Heart right ventricle (tissue), 16 donors: Measurements from ENCODE around the gene PRDM15. TPM values are rescaled to one million over a fixed set of nuclear protein-coding genes. Genes with fewer than 3 reads are reported as not detected.

ENCODE experiments used
- ATAC-seq, 8 donors: fragments of 200-7000 bp; cut with Tn5 transposase; one replicate each; pipeline ENCODE4 v1.9.1; 2020; ENCODE audit warnings: mild to moderate bottlenecking in 8 of 8, moderate library complexity in 8 of 8, moderate number of reproducible peaks in 1 of 8
- DNase-seq, 2 donors: peaks; one replicate each; pipeline ENCODE4 v3.0.0-alpha.2; 2020
- H3K27ac ChIP-seq, 10 donors: fragments of 200-600 bp; sonication (generic) in 2 of 10; one replicate each; pipeline versions ENCODE4 v1.5.0 to v1.8.0; 2020 to 2022; ENCODE audit warnings: mild to moderate bottlenecking in 3 of 10
- H3K27me3 ChIP-seq, 7 donors: fragments of 200-600 bp; one replicate each; pipeline ENCODE4 v1.8.0; 2021 to 2022; ENCODE audit warnings: mild to moderate bottlenecking in 2 of 7
- H3K36me3 ChIP-seq, 9 donors: fragments of 200-600 bp; sonication (generic) in 1 of 9; one replicate each; pipeline versions ENCODE4 v1.5.0 to v1.8.0; 2020 to 2022; ENCODE audit warnings: mild to moderate bottlenecking in 2 of 9
- H3K4me1 ChIP-seq, 9 donors: fragments of 200-600 bp; sonication (generic) in 1 of 9; one replicate each; pipeline versions ENCODE4 v1.5.0 to v1.8.0; 2020 to 2022; ENCODE audit warnings: mild to moderate bottlenecking in 4 of 9
- H3K4me3 ChIP-seq, 10 donors: fragments of 200-600 bp; sonication (generic) in 2 of 10; one replicate each; pipeline versions ENCODE4 v1.5.0 to v1.8.0; 2020 to 2022; ENCODE audit warnings: mild to moderate bottlenecking in 7 of 10, moderate library complexity in 2 of 10
- H3K9me3 ChIP-seq, 11 donors: fragments of 200-600 bp in 10 of 11; sonication (generic) in 2 of 11; one replicate each; pipeline versions ENCODE4 v1.5.0 to v1.8.0; 2013 to 2022; ENCODE audit warnings: mild to moderate bottlenecking in 2 of 11, control low read depth in 1 of 11, moderate library complexity in 1 of 11
- CTCF ChIP-seq, 9 donors: fragments of 200-600 bp; sonication (generic) in 2 of 9; IDR thresholded peaks; one replicate each; pipeline versions ENCODE4 v1.5.0 to v1.8.0; 2021 to 2022; ENCODE audit warnings: antibody characterized with exemption in 9 of 9, mild to moderate bottlenecking in 5 of 9, moderate library complexity in 1 of 9
- WGBS, 2 donors: extraction: QIAGEN DNeasy Blood & Tissue Kit; methylation state at CpG; one replicate each; pipeline ENCODE4 v1.1.7; 2013; ENCODE audit warnings: inconsistent platforms in 1 of 2; 5-methylcytosine and 5-hydroxymethylcytosine counted together
- intact Hi-C, 10 donors: fragments of 100-400 bp; cut with DNase I; formaldehyde crosslinking; loops; one replicate each; pipeline versions ENCODE4 v1.11.1 to v1.14.2; 2022
- polyA plus RNA-seq, 2 donors: library from polyadenylated mRNA; stranded (reverse); fragments of 200-250 nt; gene quantifications; one replicate each; pipeline ENCODE4 v1.2.3, GENCODE V29; 2013
- total RNA-seq, 10 donors: library from RNA; stranded (reverse); fragmentation: NEBNext Ultra II Directional in 3 of 10; extraction: Animal tissue kit (Norgen Biotek cat#: 25700) in 3 of 10; gene quantifications; one replicate each; pipeline versions ENCODE4 v1.2.1 to v1.2.4, GENCODE V29; 2021 to 2023
- donor health status: Arrhythmogenic right ventricular cardiomyopathy.
- donor health status: ischemic (EF 13 %, LVEDD 7.1; RV severe dilation, severe dysfunction).
- donor health status: healthy with polysubstance abuse.
- donor health status: DM: no; HTN: yes; CAD: no.
- donor health status: DM: no; HTN: no; CAD: no.
- donor health status: ischemic (EF 25% LVEDD 6.9; RV normal size, moderate dysfunction).
- donor health status: ischemic (EF 25% LVEDD 5.7; RV mildly dilated, moderate dysfunction).
- donor health status: healthy.
- donor health status: DM: yes; HTN: yes; CAD: no.
- donor health status: Ischemic cardiomyopathy.
- donor health status: ischemic (EF 35%, LVEDD 5.7; RV mildly dilated, moderate dysfunction).
- donor health status: nonischemic (EF 11% LVEDD 7.7; RV severe dilation, severe dysfunction).
- donor health status: DM: yes; HTN: yes; CAD: no.
- donor health status: PGD.
- donor health status: ischemic (EF 29% LVEDD 5.4; RV normal size, mild dysfunction).
- donor health status: nonischemic (EF 23%, LVEDD 6.1; RV moderate dilation, normal function).

PRDM15 gene
- total and polyA plus RNA-seq, 12 donors: 1.0 to 5.8 (median 3.2) TPM

GRCh38 chr21:41864311-41865001 lies 14.7 kb downstream of the PRDM15 start:
- Histone ChIP-seq H3K4me3 (no peak overlapping the region), H3K27me3 (no peaks in the 10 kb centered on the region), H3K4me1 (peaks cover 0 to 16% (median 0%) of the 10 kb centered on the region in 9 donors), H3K27ac (no peak overlapping the region), H3K9me3 (no peaks in the 10 kb centered on the region), H3K36me3 (peaks cover 0 to 7% (median 0%) of the 10 kb centered on the region in 9 donors)
- intact Hi-C loops: no loop called here
- TF ChIP-seq CTCF (IDR thresholded peaks at IDR 0.05): no peak
- 92 to 97% methylated on average over 10 of the region's 10 CpGs for WGBS, 2 donors
- DNase-seq (no peak), ATAC-seq (no peak)

- H3K27ac ChIP-seq: peak overlapping the region in 1 of 10 donors; percentile 14
- peaks cover 0 to 16% (median 0%) of the 10 kb centered on the region in 9 donors for H3K4me1 ChIP-seq
- ATAC-seq (no peak), DNase-seq (no peak)
- WGBS, 2 donors: 87 to 92% methylated on average over 4 of the region's 4 CpGs
- H3K4me3 ChIP-seq: no peak overlapping the region
- H3K27me3 ChIP-seq: no peaks in the 10 kb centered on the region
- no peaks in the 10 kb centered on the region for H3K9me3 ChIP-seq
- intact Hi-C loops: no loop called here
- H3K36me3 ChIP-seq: peaks cover 0 to 16% (median 0%) of the 10 kb centered on the region in 9 donors
- TF ChIP-seq CTCF (IDR thresholded peaks at IDR 0.05): no peak
Observed at GRCh38 chr21:41863439-41863740, 15.8 kb downstream of the PRDM15 start.

GRCh38 chr21:41861987-41862386 lies 17.2 kb downstream of the PRDM15 start:
- Histone ChIP-seq H3K4me3 (no peak overlapping the region), H3K27me3 (no peaks in the 10 kb centered on the region), H3K9me3 (no peaks in the 10 kb centered on the region), H3K36me3 (peaks cover 0 to 28% (median under 1%) of the 10 kb centered on the region in 9 donors), H3K27ac (no peak overlapping the region), H3K4me1 (peaks cover 0 to 16% (median 0%) of the 10 kb centered on the region in 9 donors)
- TF ChIP-seq CTCF (IDR thresholded peaks at IDR 0.05): no peak
- no peak for DNase-seq
- intact Hi-C loops: no loop called here
- ATAC-seq: no peak
- 89 to 91% methylated on average over 17 of the region's 17 CpGs for WGBS, 2 donors

GRCh38 chr21:41861255-41861654 lies 17.9 kb downstream of the PRDM15 start:
- Histone ChIP-seq H3K9me3 (no peaks in the 10 kb centered on the region), H3K27ac (no peak overlapping the region), H3K36me3 (peaks cover 0 to 35% (median 6%) of the 10 kb centered on the region in 9 donors), H3K4me3 (no peak overlapping the region), H3K27me3 (no peaks in the 10 kb centered on the region), H3K4me1 (peaks cover 0 to 16% (median 0%) of the 10 kb centered on the region in 9 donors)
- WGBS, 2 donors: 92 to 95% methylated on average over 4 of the region's 4 CpGs
- intact Hi-C loops: no loop called here
- DNase-seq: no peak
- TF ChIP-seq CTCF (IDR thresholded peaks at IDR 0.05): no peak
- no peak for ATAC-seq
